OCI-LY7 (cell line): ENCODE data around the gene RPL12. TPM values are rescaled to one million over a fixed set of nuclear protein-coding genes. Genes with fewer than 3 reads are reported as not detected.

Experiments
- BruUV-seq: library from RNA; stranded (reverse); fragments of 400-500 nt; replicated peaks from 2 replicates; lab custom pipeline; 2021; lab: Mats Ljungman, UMichigan
- CTCF ChIA-PET: fragments of 300-600 bp; sonication (Branson Sonifier 250); formaldehyde crosslinking; loops from one replicate; lab custom pipeline; 2022; ENCODE audit warnings: antibody characterized with exemption; ENCODE audit not compliant: unreplicated experiment; lab: Charles Lee
- POLR2A ChIA-PET: fragments of 300-600 bp; sonication (Branson Sonifier 250); formaldehyde crosslinking; loops from one replicate; lab custom pipeline; 2022; ENCODE audit warnings: antibody characterized with exemption; lab: Charles Lee
- DNase-seq: peaks from one replicate; pipeline ENCODE4 v3.0.0-alpha.2; 2015; ENCODE audit warnings: low spot score
- H2AFZ ChIP-seq: fragments of 200-600 bp; sonication (generic), shearing (Covaris generic); 2 replicates; pipeline ENCODE4 v1.6.1; 2014; ENCODE audit warnings: mild to moderate bottlenecking, antibody characterized with exemption, low read length, moderate library complexity
- H3K27ac ChIP-seq: fragments of 200-600 bp; sonication (generic); 2 replicates; pipeline ENCODE4 v1.5.1; 2014; ENCODE audit warnings: mixed run types, low read depth, mild to moderate bottlenecking, moderate library complexity, low read length, inconsistent platforms; ENCODE audit not compliant: poor library complexity, severe bottlenecking
- H3K36me3 ChIP-seq: fragments of 200-600 bp; sonication (generic); 2 replicates; pipeline ENCODE4 v1.6.1; 2014; ENCODE audit warnings: mild to moderate bottlenecking, antibody characterized with exemption, low read length, moderate library complexity, mixed read lengths; ENCODE audit not compliant: insufficient read depth
- H3K4me1 ChIP-seq: fragments of 200-600 bp; sonication (generic); 2 replicates; pipeline ENCODE4 v1.5.1; 2014; ENCODE audit warnings: mild to moderate bottlenecking, low read length; ENCODE audit not compliant: insufficient read depth, poor library complexity, severe bottlenecking
- H3K4me2 ChIP-seq: fragments of 200-600 bp; sonication (generic); 2 replicates; pipeline ENCODE4 v1.6.1; 2014; ENCODE audit warnings: mild to moderate bottlenecking, low read length
- H3K4me3 ChIP-seq: fragments of 200-600 bp; sonication (generic); 2 replicates; pipeline ENCODE4 v1.5.1; 2014; ENCODE audit warnings: mild to moderate bottlenecking, low read depth, low read length; ENCODE audit not compliant: poor library complexity, severe bottlenecking
- H3K79me2 ChIP-seq: fragments of 200-600 bp; sonication (generic); 2 replicates; pipeline ENCODE4 v1.6.1; 2016; ENCODE audit warnings: low read depth, mild to moderate bottlenecking, low read length, moderate library complexity, mixed read lengths; ENCODE audit not compliant: insufficient read depth
- H3K9me2 ChIP-seq: fragments of 200-600 bp; sonication (generic); 2 replicates; pipeline ENCODE4 v1.6.1; 2016; ENCODE audit warnings: mild to moderate bottlenecking, low read length, mixed read lengths; ENCODE audit not compliant: insufficient read depth
- H3K9me3 ChIP-seq: fragments of 200-600 bp; sonication (generic); 2 replicates; pipeline ENCODE4 v1.6.1; 2014; ENCODE audit warnings: mild to moderate bottlenecking, mixed run types, low read length, mixed read lengths
- H4K20me1 ChIP-seq: fragments of 200-600 bp; sonication (generic); 2 replicates; pipeline ENCODE4 v1.6.1; 2014; ENCODE audit warnings: mild to moderate bottlenecking, antibody characterized with exemption, low read length, moderate library complexity, mixed read lengths; ENCODE audit not compliant: insufficient read depth
- CTCF ChIP-seq: fragments of 200-600 bp; sonication (generic); conservative IDR thresholded peaks from 2 replicates; pipeline ENCODE4 v1.5.1; 2014; ENCODE audit warnings: mild to moderate bottlenecking, antibody characterized with exemption, low read length, moderate library complexity, mixed read lengths
- EZH2phosphoT487 ChIP-seq: fragments of 200-600 bp; sonication (generic); IDR thresholded peaks from 2 replicates; pipeline ENCODE4 v1.6.1; 2018; ENCODE audit warnings: low read depth, borderline replicate concordance, mild to moderate bottlenecking, mixed run types, antibody characterized with exemption, low read length, moderate library complexity, mixed read lengths
- intact Hi-C: fragments of 100-400 bp; cut with micrococcal nuclease; formaldehyde crosslinking; loops from one replicate; pipeline ENCODE4 v1.10.0; 2022; ENCODE audit not compliant: unreplicated experiment
- total RNA-seq, 2 experiments: library from RNA; depleted of rRNA in 1 of 2; stranded (reverse); fragments of >200 nt in 1 of 2; shearing (Covaris generic) in 1 of 2; gene quantifications; 2 replicates each; pipeline ENCODE4 v1.2.3, GENCODE V29; 2014 to 2022

RPL12 gene
- total RNA-seq, 2 experiments from 2014 or later = 1,622 to 1,868 TPM

DNA sequence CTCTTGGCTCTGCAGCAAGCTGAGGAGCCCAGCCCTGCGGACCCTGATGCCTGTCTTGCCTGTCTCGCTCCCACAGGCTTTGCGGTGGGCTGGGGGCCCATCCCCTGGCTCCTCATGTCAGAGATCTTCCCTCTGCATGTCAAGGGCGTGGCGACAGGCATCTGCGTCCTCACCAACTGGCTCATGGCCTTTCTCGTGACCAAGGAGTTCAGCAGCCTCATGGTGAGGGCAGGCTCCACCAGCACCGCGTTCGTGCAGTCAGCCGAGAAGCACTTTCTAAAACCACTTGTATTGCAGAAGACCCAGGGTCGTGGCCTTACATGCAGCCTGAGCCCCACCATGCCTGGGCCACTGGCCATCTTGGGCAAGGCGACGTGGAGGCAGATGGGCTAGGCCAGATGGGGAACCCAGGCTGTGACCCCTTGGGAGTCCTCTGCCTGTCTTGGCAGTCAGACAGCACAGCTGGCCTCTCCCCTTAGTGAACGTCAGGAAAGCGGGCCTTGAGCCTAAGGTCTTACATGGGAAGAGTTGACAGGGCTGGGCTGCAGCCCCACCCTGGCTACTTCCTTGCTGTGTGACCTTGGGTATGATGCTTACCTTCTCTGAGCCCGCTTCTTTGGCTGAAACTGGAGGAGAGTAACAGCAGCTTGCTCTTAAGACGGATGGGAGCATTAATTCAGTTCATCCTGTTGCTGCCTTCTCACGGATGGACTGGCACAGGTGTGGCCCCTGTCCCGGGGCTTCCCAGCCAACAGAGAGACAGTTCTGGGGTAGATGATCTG is 45.7 kb downstream of the RPL12 start:
- TF ChIP-seq CTCF = no peak
- no peak for TF ChIP-seq EZH2phosphoT487
- no peak overlapping the region for H3K27ac ChIP-seq
- no peaks in the 10 kb centered on the region for H3K9me2 ChIP-seq
- POLR2A ChIA-PET = no interaction called here
- no peak overlapping the region for H3K4me3 ChIP-seq
- DNase-seq = no peak
- no peaks in the 10 kb centered on the region for H3K9me3 ChIP-seq
- no peaks in the 10 kb centered on the region for H4K20me1 ChIP-seq
- intact Hi-C loops = no loop called here
- no TSS peak for BruUV-seq
- CTCF ChIA-PET = no interaction called here
- no peaks in the 10 kb centered on the region for H3K36me3 ChIP-seq
- H3K4me1 ChIP-seq = no peaks in the 10 kb centered on the region
- no peak overlapping the region for H3K4me2 ChIP-seq
- H3K79me2 ChIP-seq = no peaks in the 10 kb centered on the region
- no peak overlapping the region for H2AFZ ChIP-seq

- H4K20me1 ChIP-seq = no peaks in the 10 kb centered on the region
- no peak overlapping the region for H2AFZ ChIP-seq
- BruUV-seq = no TSS peak
- no peaks in the 10 kb centered on the region for H3K9me2 ChIP-seq
- POLR2A ChIA-PET = no interaction called here
- no peaks in the 10 kb centered on the region for H3K36me3 ChIP-seq
- no peak overlapping the region for H3K4me3 ChIP-seq
- TF ChIP-seq CTCF (no peak), EZH2phosphoT487 (no peak)
- DNase-seq = no peak
- intact Hi-C loops = no loop called here
- CTCF ChIA-PET = interaction anchor here (0.5 kb wide), 1 partner anchor 1263 kb away, joined by 3 read pairs; no protein-coding TSS in a partner anchor
- H3K4me2 ChIP-seq = no peak overlapping the region
- H3K27ac ChIP-seq = no peak overlapping the region
- no peaks in the 10 kb centered on the region for H3K4me1 ChIP-seq
- no peaks in the 10 kb centered on the region for H3K9me3 ChIP-seq
- H3K79me2 ChIP-seq = no peaks in the 10 kb centered on the region
Observed at GRCh38 chr9:127404631-127405030, 46.6 kb downstream of the RPL12 start.

DNA sequence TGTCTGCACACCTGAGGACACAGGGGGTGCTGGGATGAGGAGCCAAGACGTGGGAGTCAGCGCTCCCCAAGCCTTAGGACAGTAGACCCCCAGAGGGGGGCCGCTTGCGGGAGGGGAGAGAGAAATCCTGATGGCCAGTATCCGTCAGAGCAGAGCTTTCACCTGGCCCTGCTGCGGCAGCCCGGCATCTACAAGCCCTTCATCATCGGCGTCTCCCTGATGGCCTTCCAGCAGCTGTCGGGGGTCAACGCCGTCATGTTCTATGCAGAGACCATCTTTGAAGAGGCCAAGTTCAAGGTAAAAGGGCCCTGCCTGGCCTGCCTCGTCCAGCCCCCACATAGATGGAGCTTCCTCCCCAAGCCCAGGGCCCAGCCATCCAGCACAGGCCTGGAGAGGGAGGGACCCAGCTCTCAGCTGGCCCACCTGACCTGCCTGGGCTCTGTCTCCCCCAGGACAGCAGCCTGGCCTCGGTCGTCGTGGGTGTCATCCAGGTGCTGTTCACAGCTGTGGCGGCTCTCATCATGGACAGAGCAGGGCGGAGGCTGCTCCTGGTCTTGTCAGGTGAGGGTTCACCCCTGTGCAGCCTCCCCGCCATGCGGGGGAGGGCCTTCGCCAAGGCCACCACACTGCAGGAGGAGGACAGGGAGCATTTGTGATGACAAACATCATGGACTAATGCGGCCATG is 47.6 kb downstream of the RPL12 start:
- BruUV-seq = no TSS peak
- Histone ChIP-seq H3K9me3 (no peaks in the 10 kb centered on the region), H3K4me3 (no peak overlapping the region), H3K79me2 (no peaks in the 10 kb centered on the region), H4K20me1 (no peaks in the 10 kb centered on the region), H2AFZ (no peak overlapping the region), H3K27ac (no peak overlapping the region), H3K36me3 (no peaks in the 10 kb centered on the region), H3K4me2 (no peak overlapping the region), H3K4me1 (no peaks in the 10 kb centered on the region), H3K9me2 (no peaks in the 10 kb centered on the region)
- POLR2A ChIA-PET = no interaction called here
- no peak for TF ChIP-seq EZH2phosphoT487
- intact Hi-C loops = no loop called here
- DNase-seq = no peak
- CTCF ChIA-PET = no interaction called here
